GM23338 (cell line): Measurements from ENCODE around the gene MARF1. TPM values are rescaled to one million over a fixed set of nuclear protein-coding genes. Genes with fewer than 3 reads are reported as not detected.

Experiments used
- ATAC-seq: fragments of 200-7000 bp; cut with Tn5 transposase; 3 replicates; pipeline ENCODE4 v1.9.1; 2020
- DNase-seq: peaks from one replicate; pipeline ENCODE4 v3.0.0-alpha.2; 2015; ENCODE audit warnings: low spot score
- H2AFZ ChIP-seq: fragments of 200-600 bp; sonication (generic); 2 replicates; pipeline ENCODE4 v1.8.0; 2016; ENCODE audit warnings: antibody characterized with exemption, mild to moderate bottlenecking, moderate library complexity
- H3F3A ChIP-seq: fragments of 200-600 bp; sonication (generic); replicated peaks from 2 replicates; pipeline ENCODE4 v1.8.0; 2017; ENCODE audit warnings: antibody characterized with exemption, mixed run types, low read depth
- H3K27ac ChIP-seq: fragments of 200-600 bp; sonication (generic); 2 replicates; pipeline ENCODE4 v1.6.1; 2016; ENCODE audit warnings: low read depth
- H3K27me3 ChIP-seq: fragments of 200-600 bp; sonication (generic); 2 replicates; pipeline ENCODE4 v1.8.0; 2016; ENCODE audit warnings: mild to moderate bottlenecking, mixed run types, moderate library complexity; ENCODE audit not compliant: insufficient read depth
- H3K36me3 ChIP-seq: fragments of 200-600 bp; sonication (generic); 2 replicates; pipeline ENCODE4 v1.8.0; 2016; ENCODE audit warnings: mild to moderate bottlenecking; ENCODE audit not compliant: insufficient read depth
- H3K4me1 ChIP-seq: fragments of 200-600 bp; sonication (generic); 2 replicates; pipeline ENCODE4 v1.8.0; 2016; ENCODE audit warnings: mild to moderate bottlenecking, moderate library complexity; ENCODE audit not compliant: insufficient read depth
- H3K4me2 ChIP-seq: fragments of 200-600 bp; sonication (generic); 2 replicates; pipeline ENCODE4 v1.7.1; 2017; ENCODE audit warnings: mixed run types
- H3K4me3 ChIP-seq: fragments of 200-600 bp; sonication (generic); 2 replicates; pipeline ENCODE4 v1.6.1; 2016; ENCODE audit warnings: mixed run types
- H3K79me2 ChIP-seq: fragments of 200-600 bp; sonication (generic); replicated peaks from 2 replicates; pipeline ENCODE4 v1.8.0; 2017; ENCODE audit warnings: mild to moderate bottlenecking; ENCODE audit not compliant: insufficient read depth
- H3K9me2 ChIP-seq: fragments of 200-600 bp; sonication (generic); 2 replicates; pipeline ENCODE4 v1.8.0; 2017; ENCODE audit not compliant: insufficient read depth
- H4K20me1 ChIP-seq: fragments of 200-600 bp; sonication (generic); replicated peaks from 2 replicates; pipeline ENCODE4 v1.8.0; 2017; ENCODE audit warnings: mild to moderate bottlenecking; ENCODE audit not compliant: insufficient read depth
- H3K27ac Mint-ChIP-seq: 2 replicates; pipeline ENCODE4 v1.8.0; 2020; ENCODE audit warnings: inconsistent platforms, mild to moderate bottlenecking, moderate library complexity, mixed read lengths
- H3K27me3 Mint-ChIP-seq: 3 replicates; pipeline ENCODE4 v1.8.0; 2022; ENCODE audit warnings: low read depth, mild to moderate bottlenecking, moderate library complexity, mixed read lengths, inconsistent platforms; ENCODE audit not compliant: insufficient read depth, poor library complexity
- H3K36me3 Mint-ChIP-seq: 3 replicates; pipeline ENCODE4 v1.8.0; 2021; ENCODE audit warnings: low read depth, mild to moderate bottlenecking, inconsistent platforms, moderate library complexity, mixed read lengths
- H3K4me1 Mint-ChIP-seq: 3 replicates; pipeline ENCODE4 v1.8.0; 2020; ENCODE audit warnings: mild to moderate bottlenecking, inconsistent platforms, mixed read lengths
- H3K4me3 Mint-ChIP-seq: 3 replicates; pipeline ENCODE4 v1.8.0; 2021; ENCODE audit warnings: moderate library complexity, mild to moderate bottlenecking, inconsistent platforms, mixed read lengths
- H3K9me3 Mint-ChIP-seq: 3 replicates; pipeline ENCODE4 v1.8.0; 2020; ENCODE audit warnings: moderate library complexity, mild to moderate bottlenecking, inconsistent platforms, mixed read lengths
- CREB1 ChIP-seq: fragments of 250-450 bp; sonication (Bioruptor Pico); IDR thresholded peaks from 2 replicates; pipeline ENCODE4 v1.5.0; 2020; ENCODE audit warnings: low read depth, mild to moderate bottlenecking, moderate library complexity
- CTCF ChIP-seq, 2 experiments: fragments of 200-600 bp in 1 of 2; sonication (generic) in 1 of 2; conservative IDR thresholded peaks; 2 replicates each; pipeline versions ENCODE4 v1.5.1 to v1.6.1; 2016 to 2017; ENCODE audit warnings: antibody characterized with exemption in 2 of 2, low read depth in 2 of 2, mild to moderate bottlenecking in 2 of 2, moderate library complexity in 1 of 2
- EZH2phosphoT487 ChIP-seq: fragments of 200-600 bp; sonication (generic); IDR thresholded peaks from one replicate; pipeline ENCODE4 v1.8.1; 2018; ENCODE audit warnings: antibody characterized with exemption; ENCODE audit not compliant: unreplicated experiment
- POLR2AphosphoS5 ChIP-seq: IDR thresholded peaks from 2 replicates; pipeline ENCODE4 v1.6.1; 2016; ENCODE audit warnings: antibody characterized with exemption, low read depth
- REST ChIP-seq: IDR thresholded peaks from one replicate; pipeline ENCODE4 v1.6.1; 2018; ENCODE audit warnings: antibody characterized with exemption; ENCODE audit not compliant: unreplicated experiment
- ZNF114 ChIP-seq: fragments of 250-450 bp; sonication (Bioruptor Pico); IDR thresholded peaks from 2 replicates; pipeline ENCODE4 v1.5.0; 2020; ENCODE audit warnings: mild to moderate bottlenecking, moderate library complexity
- ZNF331 ChIP-seq: fragments of 250-450 bp; sonication (Bioruptor Pico); IDR thresholded peaks from 2 replicates; pipeline ENCODE4 v1.5.0; 2020; ENCODE audit warnings: low read depth, mild to moderate bottlenecking, moderate library complexity
- polyA plus RNA-seq: library from polyadenylated mRNA; unstranded; fragments of >200 nt; fragmentation: Nextera tagmentation; extraction: Ambion mirVana; gene quantifications from 2 replicates; pipeline ENCODE4 v1.2.1, GENCODE V29; 2016
- total RNA-seq: library from RNA; depleted of rRNA; stranded (reverse); fragments of >200 nt; shearing (Covaris generic); gene quantifications from 2 replicates; pipeline ENCODE4 v1.2.3, GENCODE V29; 2014
- TF ChIP-seq, protein P1 (sequence below): IDR thresholded peaks from 2 replicates; pipeline ENCODE4 v1.6.1; 2016; ENCODE audit warnings: antibody characterized with exemption

MARF1 gene
- total and polyA plus RNA-seq, 2 experiments from 2014 or later: 8.3 to 16.0 TPM

DNA sequence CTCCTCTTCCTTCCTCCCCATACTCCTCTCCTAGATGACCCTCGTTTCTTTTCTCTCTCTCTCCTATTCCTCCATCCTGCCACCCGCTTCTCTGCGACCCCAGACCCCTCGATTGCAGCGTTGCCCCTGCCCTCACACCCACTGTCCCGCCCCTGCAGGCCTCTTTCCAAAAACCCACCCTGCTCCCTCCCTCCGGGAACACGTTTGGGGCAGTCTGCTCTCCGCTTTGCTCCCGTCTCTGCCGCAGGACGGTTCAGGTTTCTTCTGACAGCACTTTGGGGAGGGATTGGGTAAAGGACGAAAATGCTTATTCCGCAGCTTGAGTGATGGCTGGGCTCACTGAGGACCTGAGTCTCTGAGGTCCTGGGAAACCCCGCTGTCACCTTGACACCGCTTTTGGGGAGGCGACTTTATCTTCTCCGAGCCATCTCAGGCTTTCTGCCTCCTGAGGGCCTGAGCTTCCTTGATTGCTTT, 7.8 kb upstream of the MARF1 start (continued):
- TF ChIP-seq CTCF (conservative IDR thresholded peaks at IDR 0.05; ENCODE audit: low read depth in 2 of 2) (no peak), EZH2phosphoT487 (no peak), ZNF114 (no peak), REST (no peak), ZNF331 (no peak)

GRCh38 chr16:15650019-15650697, 7.2 kb upstream of the MARF1 start, which contains the start of gene NDE1:
NDE1 (plus strand) TSS chr16:15650245; CDS start chr16:15664779, 14,534 bp downstream.
- Histone ChIP-seq H3K79me2 (peaks cover 44% of the 10 kb centered on the region), H3K27ac (peak within 1 kb of the TSS; percentile 91; the same call in 1 of the 2 replicates), H3K36me3 (no peaks in the 10 kb centered on the region)
- TF ChIP-seq POLR2AphosphoS5 (peak; percentile 74), CREB1 (CRISPR knock-in tag) (no peak), ZNF114 (no peak), REST (no peak)
- TF ChIP-seq, protein P1, sequence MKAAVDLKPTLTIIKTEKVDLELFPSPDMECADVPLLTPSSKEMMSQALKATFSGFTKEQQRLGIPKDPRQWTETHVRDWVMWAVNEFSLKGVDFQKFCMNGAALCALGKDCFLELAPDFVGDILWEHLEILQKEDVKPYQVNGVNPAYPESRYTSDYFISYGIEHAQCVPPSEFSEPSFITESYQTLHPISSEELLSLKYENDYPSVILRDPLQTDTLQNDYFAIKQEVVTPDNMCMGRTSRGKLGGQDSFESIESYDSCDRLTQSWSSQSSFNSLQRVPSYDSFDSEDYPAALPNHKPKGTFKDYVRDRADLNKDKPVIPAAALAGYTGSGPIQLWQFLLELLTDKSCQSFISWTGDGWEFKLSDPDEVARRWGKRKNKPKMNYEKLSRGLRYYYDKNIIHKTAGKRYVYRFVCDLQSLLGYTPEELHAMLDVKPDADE: no peak

More at GRCh38 chr16:15650019-15650697, 7.2 kb upstream of the MARF1 start, which contains the start of gene NDE1:
- H3K4me1 Mint-ChIP-seq: peaks cover 3% of the 10 kb centered on the region; the same call in 1 of the 3 replicates
- peak within 1 kb of the TSS; percentile 99 for H2AFZ ChIP-seq
- DNase-seq (peak; percentile 98), ATAC-seq (peak; percentile 97)
- H3K4me1 ChIP-seq: no peaks in the 10 kb centered on the region
- peak within 1 kb of the TSS; percentile 97 for H3K4me3 ChIP-seq
- no peaks in the 10 kb centered on the region for H3K27me3 ChIP-seq
- H3F3A ChIP-seq: peaks cover 11% of the 10 kb centered on the region
- H4K20me1 ChIP-seq: peaks cover 3% of the 10 kb centered on the region
- peaks cover 11% of the 10 kb centered on the region for H3K27me3 Mint-ChIP-seq
- H3K36me3 Mint-ChIP-seq: peaks cover 9% of the 10 kb centered on the region; the same call in 2 of the 3 replicates
- H3K4me2 ChIP-seq: peak within 1 kb of the TSS; percentile 85
- H3K27ac Mint-ChIP-seq: peak within 1 kb of the TSS; percentile 95
- H3K9me2 ChIP-seq: no peaks in the 10 kb centered on the region
- peak within 1 kb of the TSS; percentile 100 for H3K4me3 Mint-ChIP-seq
- H3K9me3 Mint-ChIP-seq: no peaks in the 10 kb centered on the region
